GM04503 (cell line): ENCODE results near the gene PPP2R2B.

ENCODE experiments used
- DNase-seq: peaks from one replicate; pipeline ENCODE4 v3.0.0-alpha.2; 2012; ENCODE audit warnings: low read depth

PPP2R2B gene

DNA sequence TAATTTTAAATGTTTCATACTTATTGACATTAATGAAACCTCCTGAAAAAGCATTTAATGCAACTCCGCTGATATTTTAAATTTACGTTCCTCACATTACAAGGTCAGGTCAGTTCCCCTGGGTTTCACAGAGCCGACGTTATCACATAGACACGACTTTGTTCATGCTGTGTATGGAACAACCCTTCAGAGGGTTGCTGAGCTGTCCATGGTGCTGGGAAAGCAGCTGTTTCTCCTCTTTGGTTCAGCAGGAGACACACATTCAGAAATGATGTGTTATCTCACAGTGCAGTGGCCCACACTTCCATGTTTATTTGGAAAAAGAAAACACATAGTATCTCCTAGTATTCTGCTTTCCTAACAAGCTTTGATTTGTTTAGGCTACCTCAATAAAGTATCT is 53.5 kb downstream of the PPP2R2B start:
- no peak for DNase-seq

DNA sequence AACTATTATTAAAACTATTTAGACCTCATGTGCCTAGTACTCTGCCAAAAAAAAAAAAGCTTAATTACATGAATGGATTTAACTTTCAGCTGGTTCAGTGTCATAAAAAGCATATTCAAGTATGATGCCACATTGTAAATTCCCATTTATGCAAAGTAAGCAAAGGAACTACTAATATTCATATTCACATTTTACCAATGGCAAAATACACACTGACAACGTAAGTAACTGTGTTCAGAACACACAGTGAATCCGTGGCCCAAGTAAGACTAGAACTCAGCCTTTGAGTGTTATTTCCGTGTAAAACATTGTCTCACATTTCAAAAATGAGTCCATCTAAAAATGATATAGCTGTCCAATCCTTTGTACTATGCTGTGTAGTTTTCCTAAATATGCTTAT is 56.8 kb downstream of the PPP2R2B start:
- DNase-seq, result no peak

DNA sequence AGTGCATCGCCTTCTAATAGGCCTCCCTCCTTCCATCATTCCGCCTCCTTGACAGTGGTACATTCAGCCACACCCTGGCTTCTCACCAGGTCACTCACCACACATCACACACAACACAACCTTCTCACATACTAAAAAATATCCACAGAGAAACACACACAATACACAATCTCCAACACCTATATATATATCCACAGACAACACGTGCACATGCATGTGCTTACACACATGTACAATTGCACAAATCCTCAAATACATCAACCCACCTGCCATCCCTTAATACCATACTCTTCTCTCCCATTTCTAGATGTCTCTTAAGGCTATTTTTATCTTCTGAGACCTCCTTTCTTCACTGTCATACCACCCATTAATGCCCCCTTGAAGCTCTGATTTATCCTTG is 57.6 kb downstream of the PPP2R2B start:
- no peak for DNase-seq

DNA sequence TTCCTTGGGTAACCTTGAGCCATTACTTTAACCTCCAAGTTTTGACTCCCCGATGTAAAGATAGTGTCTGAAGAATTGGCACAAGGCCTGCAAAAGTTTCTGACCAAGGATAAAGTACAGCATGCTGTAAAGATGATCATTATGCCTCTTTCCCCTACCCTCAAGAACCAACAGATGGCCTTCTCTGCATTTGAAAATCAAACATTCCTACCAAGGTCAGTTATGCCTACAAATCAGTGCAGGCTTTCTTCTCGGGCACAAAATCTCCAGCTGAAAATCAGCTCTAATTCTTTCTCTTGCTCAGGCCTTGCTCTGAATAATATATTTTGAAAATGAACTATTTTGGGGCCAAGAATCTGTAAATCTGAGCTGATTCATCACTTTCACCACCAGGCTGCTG is 59.7 kb downstream of the PPP2R2B start:
- no peak for DNase-seq

DNA sequence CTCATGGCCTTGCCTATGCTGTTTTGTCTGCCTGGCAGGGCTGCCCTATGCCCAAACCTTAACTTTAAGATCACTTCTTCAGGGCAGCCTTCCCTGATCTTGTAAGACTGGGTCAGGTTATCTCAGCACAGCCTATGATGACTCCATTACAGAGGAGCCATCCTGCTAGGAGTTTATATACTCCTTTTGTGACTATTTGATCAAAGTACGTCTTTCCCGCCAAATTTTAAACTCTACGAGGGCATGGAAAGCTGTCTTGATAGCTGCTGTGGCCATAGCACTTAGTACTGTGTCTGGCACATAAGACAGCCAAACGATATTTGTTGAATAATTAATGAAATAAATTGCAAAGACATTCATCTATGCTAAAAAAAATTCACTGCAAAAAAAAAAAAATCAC is 60.6 kb downstream of the PPP2R2B start:
- no peak for DNase-seq

DNA sequence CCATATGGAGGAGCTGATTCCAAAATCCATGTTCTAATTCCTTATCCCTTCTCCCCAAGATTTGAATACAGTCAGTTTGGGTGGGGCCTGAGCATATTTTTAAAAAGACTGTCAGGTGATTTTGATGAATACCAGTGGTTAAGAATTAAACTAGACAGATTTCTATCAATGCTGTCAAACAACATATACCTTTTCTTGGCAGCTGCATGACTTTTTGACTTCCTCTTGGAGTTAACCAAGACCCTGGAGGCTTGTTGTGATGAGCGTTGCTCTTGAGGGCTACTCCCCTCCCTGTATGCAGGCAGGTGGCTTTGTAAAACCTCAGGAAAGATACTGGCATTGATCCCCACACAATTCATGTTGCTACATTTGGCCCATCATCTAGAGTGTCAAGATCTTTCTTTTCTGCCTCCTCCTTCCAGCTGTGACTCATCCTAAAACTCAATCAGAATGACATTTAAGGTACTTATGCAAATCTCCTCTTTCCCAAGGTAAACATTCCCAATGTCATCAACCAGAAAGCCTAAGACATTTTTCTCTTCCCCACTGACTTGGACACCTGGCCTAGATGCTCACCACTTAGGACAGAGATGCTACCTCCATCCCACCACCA is 61.7 kb downstream of the PPP2R2B start:
- DNase-seq, result no peak

DNA sequence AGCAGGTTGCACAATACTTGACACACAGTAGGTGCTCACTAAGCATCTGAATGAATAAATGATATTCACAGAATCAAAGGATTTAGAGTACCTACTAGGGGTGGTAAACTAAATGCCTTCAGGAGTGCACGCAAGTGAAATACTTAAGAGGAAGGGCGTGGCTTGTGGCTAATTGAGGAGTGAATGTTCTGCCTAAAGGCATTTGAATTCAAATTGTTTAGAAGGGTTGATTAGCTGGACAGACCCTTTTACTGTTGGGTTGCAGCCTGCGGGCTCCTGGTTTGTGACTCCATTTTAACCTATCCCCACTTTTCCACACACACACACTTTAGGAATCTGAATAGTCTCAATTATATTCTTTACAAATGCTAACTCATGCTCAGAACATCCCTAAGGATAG is 63.1 kb downstream of the PPP2R2B start:
- no peak for DNase-seq

DNA sequence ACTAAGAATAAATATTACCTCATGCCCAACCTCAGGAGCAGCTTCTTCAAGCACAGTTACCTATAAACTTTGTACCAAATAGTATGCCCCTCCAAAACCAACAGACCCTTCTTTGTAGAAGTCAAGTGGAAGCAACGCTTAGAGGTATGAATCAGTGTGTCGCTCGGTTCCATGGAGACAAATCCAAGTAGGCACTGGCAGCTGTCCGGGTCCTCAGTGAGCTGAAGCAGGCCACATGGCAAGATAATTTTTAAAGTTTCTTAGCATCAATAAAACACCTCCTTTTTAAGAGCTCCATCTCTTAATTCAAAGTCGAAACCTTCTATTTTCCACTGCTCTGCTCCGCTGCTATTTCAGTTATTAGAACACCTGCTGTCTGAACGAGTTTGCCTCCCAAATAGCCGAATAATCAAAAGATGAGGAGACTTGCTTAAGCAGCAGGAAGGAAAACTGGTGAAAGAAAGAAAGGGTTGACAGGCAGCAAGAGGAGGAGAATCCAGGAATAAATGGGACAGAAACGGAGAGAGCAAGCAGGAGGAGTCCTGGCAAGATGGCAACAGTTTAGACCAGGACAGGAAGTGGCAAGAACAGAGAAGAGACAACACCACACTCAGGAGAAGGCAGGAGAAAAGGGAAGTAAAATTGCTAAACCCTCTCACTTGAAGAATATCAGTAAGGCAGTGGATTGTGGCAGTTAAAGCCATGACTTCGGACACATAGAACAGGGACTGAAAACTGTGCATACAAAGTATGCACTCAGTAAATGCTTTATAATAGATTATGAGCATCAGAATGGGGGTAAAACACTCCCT is 65.0 kb downstream of the PPP2R2B start:
- no peak for DNase-seq

DNA sequence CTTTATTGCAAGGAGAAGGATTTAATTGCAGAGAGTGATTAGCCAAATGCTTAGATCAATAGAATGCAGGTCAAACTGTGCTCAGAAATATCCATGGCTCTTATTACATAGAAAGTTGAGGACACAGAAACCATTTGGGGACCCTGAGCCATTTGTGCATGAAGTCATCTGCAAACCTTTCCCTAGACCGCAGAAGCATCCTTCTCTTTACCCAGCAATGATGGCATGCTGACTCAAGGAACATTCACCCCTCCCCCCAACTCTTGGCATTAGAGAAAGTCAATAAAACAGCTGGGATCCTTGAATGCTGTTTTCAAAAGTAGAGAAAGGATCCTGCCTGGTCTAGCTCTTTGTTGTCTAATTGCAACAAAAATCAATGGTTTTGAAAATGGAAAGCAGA is 73.5 kb downstream of the PPP2R2B start:
- no peak for DNase-seq

DNA sequence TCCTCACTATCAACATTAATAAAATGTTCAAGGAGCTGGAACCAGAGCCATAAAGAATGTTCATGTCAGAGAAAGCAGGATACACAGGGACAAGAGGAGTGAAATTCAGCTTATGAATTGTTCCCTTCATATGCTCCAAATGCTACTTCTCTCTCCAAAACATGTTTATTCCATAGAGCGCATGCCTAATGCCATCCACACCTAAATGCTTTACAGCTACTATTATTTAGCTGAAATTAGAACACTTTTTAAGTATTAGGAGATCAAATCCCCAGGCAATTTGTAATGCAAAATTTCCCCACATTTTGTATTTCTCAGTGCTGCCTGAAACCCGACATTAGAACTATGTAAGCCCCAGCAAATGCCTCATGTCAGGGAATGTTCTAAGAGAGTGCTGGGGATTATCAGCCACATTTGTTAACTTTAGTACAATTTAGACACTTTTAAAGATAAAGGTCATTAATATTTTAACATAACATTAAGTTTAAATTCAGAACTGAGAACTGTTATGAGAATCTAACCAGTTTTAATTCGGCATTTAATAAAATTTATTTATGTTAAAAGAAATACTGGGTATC is 75.5 kb downstream of the PPP2R2B start:
- DNase-seq, result no peak

DNA sequence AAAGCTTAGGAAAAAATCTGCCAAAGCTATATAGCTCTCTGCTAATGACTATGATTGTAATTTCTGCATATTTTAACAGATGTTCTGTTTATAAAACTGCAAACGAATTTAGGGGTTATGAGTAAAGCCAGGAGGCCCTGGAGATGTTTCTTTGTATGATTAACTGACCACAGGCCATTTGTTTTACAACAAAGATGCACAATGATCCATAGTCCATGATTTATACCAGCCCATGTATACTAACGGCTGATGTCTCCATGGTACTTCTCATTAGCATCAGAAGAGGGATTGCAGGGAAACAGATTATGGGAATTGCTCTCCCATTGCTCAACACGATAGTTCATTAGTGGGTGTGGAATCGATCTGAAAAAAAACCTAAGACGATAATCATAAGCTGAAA is 78.9 kb downstream of the PPP2R2B start:
- DNase-seq, result no peak

DNA sequence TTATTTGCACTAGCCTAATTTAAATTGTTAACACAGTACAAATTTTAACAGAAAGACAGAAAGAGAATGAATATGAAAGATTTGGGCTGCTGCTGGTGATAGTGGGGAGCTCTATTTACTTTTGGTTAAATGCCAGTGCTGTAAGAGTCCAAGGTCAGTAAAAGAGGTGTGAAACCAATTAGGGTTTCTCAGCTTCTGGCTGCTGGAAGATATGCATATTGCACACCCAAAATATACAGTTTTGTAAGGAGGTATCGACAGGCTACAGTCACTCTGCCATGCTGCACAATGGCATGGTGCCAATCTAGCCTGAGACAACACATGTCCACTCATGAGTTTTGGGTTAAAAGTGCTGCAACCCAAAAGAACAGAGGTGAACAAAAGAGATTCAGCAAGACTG is 79.3 kb downstream of the PPP2R2B start:
- no peak for DNase-seq

DNA sequence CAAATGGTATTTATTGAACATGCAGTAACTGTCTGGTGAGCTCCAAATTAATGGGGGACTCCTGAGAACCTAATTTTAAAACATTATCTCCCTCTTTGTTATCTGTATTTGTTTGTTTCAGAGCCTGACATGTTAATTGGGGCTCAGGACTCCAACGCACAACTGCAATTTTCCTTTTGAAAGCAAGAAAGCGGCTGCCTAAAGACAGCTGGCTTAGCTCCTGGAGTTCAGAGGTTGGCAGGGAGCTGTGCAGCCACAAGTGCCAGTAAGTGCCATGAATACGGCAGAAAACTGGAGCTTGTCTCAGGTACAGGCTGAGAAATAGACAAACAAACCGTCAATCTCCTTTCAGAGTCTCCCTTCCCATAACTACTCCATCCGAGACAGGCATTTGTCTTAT is 80.9 kb downstream of the PPP2R2B start:
- no peak for DNase-seq

DNA sequence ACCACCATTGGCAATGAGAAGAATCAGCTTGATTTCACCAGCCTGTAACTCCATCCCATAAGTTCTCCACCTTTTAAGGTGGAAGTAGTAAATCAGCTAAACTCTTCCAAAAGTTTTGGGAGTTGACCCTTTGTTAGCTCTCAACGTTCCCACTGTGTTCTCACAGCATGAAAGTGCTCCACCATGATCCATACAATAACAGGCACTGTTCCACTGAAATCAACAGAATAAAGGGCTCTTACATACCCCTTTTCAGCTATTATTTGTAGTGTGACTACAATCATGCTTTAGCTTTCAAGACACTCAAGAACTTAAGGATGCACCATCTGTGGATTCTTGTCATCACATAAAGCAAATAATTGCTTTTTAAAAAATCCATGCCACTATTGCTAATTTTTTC is 81.6 kb downstream of the PPP2R2B start:
- DNase-seq, result no peak

DNA sequence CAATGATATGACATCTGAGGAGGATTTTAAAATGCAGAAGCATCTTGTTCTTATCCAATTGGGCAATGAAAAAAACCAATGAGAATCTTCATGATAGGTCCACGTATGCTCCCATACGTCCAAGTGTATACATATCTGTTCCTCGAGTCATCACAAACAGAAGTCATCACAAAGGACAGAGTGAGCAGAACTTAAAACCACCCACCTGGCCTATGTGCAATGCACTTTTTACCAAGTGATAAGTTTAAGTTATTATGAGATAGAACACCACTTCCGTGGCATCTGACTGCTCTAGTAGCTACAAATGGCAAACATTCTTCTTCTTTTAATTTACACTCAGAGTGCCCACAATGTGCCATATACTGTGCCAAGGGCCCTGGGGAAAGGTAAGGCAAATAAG is 82.4 kb downstream of the PPP2R2B start:
- DNase-seq, result no peak

DNA sequence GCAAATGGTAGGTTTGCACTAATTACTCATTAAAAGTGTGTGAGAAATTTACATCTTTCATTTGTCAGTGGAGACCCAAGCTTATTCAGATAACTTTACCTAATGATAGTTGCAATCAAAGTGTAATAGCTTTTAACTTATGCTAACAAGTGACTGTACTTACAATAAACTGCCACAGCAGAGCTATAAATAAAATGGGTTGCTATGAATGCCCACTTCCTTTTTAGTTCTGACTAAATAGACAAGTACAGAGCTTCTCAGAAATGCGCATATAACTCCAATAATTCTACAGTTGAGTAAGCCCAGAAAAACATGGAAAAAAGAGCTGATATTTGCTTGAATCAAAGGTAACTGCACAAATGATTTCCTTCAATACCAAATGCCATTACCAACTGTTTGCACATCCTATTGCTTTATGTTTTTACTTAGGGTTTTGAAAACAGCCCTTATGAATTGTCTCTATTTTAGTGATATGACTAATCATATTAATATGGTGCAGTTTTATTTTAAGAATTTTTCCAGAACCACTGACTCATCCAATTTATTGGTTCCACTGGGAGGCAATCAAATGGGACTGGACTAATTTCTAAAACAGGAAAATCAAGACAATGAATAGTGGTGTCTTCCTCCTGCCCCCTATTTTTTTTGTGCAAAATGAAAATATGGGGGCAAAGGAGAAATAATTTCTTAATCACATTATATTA is 84.1 kb downstream of the PPP2R2B start:
- DNase-seq, result no peak

DNA sequence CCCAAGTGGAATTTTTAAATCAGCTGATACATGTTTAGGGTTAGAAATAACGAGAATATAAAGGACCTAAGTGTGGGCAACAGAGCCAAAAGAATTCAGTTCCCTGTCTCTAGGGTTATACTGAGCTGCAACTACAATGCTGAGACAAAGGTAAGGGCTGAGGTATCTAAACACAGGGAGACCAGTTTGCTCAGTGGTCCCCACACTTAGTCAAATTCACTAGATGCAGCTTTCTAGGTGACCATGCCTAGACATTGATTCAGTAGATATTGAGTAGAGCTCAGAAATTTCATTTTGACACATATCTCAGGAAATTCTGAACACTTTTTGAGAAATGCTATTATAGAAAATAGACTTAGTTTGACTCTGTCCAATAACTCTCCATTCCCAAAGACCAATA is 84.8 kb downstream of the PPP2R2B start:
- no peak for DNase-seq

DNA sequence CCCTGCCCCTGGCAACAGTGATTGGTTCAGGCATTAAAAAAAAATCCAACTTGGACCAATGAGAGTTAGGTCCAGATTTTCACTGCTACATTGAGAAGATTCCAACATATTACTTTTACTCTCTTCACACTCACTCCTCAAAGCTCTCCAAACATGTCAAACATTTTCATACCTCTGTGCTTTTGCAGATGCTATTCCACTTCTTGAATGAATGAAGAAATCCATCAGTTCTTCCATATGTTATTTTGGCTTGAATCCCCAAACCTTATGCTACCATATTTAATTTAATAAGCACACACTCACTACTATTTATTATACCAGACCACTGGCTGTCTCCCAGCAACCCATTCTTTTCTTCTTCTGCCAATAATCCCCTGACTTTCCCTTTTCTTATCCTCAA is 87.1 kb downstream of the PPP2R2B start:
- DNase-seq, result no peak

DNA sequence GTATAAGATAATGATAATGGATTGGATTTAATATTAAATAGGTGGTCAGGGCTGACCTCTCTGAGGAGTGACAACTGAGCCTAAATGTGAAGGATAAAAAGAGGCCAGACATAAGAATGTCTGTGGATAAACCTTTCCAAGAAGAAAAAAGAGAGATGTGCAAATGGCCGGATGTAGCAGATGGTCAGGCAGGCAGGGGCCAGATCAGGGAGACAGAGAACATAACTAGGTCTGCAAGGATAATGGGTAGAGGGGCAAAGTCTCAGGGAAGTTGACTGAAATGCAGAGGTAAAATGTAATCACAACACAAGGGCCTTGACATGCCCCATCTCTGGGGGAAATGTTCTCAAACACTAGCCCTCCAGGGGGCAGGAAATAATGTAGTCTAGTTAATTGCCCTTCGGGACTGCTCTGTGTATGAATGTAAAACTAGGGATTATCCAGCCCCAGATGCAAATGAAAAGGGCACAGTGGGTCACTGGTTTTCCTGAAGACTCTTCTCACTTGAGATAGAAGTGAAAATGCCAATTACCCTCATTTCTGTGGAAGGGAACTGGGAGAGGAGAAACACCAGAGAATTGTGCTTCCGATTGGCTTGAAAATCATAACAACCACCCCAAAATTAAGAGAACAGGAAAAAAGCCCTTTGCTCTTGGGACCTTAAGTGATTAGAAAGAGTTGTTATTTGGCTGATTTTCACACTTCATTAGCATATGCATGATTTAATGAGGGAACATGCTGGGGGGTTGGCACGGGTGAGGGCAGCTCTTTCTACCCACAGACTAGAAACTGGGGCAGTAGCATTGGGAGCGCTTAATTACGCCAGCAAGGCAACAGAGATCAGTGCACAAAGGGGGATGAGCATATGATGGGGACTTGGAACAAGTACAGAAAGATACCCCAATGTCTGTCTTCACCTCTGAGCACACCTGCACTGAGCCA is 88.6 kb downstream of the PPP2R2B start:
- no peak for DNase-seq

DNA sequence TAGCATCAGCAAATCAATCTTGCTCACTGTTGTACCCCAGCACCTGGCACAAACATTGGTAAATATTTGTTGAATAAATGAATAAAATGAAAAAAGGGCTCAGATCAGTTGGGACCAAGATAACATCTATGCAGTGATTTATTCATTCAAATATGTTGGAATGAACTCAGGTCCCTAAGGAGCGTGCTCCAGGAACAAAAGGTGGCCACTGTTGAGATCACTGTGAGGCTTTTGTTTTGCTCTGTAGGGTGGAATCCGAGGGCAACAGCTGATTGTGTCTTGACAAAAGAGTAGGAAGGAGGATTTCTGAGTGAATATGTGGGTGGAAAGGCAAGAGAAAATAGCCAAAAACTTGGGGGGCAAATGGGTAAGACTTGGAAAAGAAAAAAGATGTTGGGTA is 89.7 kb downstream of the PPP2R2B start:
- DNase-seq, result no peak

DNA sequence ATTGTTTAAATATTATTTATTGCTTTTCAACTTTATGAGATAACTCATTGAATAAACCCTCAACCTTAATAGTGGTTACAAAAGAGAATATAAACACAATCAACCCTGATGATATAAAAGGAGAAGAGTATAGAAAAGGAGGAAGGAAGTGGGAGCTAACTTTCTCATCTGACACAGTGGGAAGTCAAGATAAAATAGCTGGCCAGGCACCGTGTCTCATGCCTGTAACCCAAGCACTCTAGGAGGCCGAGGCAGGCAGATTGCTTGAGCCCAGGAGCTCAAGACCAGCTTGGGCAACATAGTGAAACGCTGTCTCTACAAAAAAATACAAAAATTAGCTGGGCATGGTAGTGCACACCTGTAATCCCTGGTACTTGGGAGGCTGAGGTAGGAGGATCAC is 93.5 kb downstream of the PPP2R2B start:
- DNase-seq, result no peak

DNA sequence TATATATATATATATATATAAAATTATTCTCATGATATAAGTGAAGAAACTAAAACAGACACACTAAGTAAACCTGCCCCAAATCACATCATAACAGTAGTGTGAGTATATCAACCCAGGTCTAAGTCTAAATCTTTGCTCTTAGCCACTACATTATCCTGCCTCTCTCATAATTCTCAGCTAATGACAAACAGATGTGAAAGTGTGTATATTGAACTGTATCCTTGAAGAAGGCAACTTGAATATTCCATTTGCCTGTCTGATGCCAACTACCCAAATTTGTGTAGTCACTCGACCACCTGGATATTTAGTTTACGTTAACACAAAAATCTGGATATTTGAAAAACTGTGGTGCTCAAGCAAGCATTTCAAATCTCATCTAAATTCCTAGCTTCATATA is 97.4 kb downstream of the PPP2R2B start:
- no peak for DNase-seq
